AG10803 (cell line): ENCODE results near the gene KLHL3.

Experiments used
- DNase-seq: peaks from one replicate; pipeline ENCODE4 v3.0.0; 2010; ENCODE audit warnings: low read depth
- H3K4me3 ChIP-seq: 2 replicates; pipeline ENCODE4 v1.5.1; 2011; ENCODE audit warnings: mild to moderate bottlenecking, low read length, control low read depth
- CTCF ChIP-seq: conservative IDR thresholded peaks from 2 replicates; pipeline ENCODE4 v1.5.1; 2011; ENCODE audit warnings: mild to moderate bottlenecking, low read length, control low read depth, inconsistent platforms

Gene KLHL3

GRCh38 chr5:137718611-137719010, 17.3 kb downstream of the KLHL3 start:
- no peak for TF ChIP-seq CTCF
- H3K4me3 ChIP-seq: no peak overlapping the region
- DNase-seq: no peak

DNA sequence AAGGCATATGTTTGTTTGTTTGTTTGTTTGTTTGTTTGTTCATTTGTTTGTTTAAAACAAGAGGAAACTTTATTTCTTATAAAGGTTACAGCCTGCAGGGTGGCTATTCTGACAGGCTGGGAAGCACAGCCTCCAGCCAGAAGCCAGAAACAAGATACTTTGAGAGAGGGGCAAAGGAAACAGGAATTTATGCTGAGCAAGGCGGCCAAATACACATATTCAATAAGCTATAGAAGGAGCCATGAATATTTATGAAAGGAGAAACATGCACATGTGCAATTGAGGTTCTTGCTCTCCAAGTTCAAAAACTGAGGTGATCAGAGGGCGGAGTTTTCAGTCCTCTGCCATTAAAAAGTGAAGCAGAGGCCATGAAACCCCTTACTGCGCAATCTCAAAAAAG, 19.6 kb downstream of the KLHL3 start:
- no peak for TF ChIP-seq CTCF
- no peak overlapping the region for H3K4me3 ChIP-seq
- no peak for DNase-seq

- no peak for DNase-seq
- no peak for TF ChIP-seq CTCF
- H3K4me3 ChIP-seq: no peak overlapping the region
Observed at GRCh38 chr5:137715456-137715855, 20.4 kb downstream of the KLHL3 start.

DNA sequence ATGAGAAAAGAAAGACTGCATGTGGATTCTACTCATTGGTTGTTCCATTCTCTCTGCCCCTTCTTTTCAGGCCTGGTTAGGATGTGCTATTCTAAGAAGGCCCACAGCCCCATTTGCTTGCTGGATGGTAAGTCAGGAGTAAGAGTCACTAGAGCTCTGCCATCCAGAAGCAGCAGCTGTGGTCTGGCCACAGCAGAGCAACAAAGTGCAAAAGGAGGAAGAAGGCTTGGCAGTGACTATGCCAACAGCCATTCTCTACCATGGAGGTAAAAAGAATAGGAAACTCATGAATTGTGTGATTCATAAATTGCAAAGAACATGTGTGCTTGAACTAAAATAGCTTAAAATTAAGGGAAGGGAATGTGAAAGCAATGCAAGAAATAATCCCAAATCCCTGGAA, 20.9 kb downstream of the KLHL3 start:
- no peak for TF ChIP-seq CTCF
- H3K4me3 ChIP-seq: no peak overlapping the region
- no peak for DNase-seq

DNA sequence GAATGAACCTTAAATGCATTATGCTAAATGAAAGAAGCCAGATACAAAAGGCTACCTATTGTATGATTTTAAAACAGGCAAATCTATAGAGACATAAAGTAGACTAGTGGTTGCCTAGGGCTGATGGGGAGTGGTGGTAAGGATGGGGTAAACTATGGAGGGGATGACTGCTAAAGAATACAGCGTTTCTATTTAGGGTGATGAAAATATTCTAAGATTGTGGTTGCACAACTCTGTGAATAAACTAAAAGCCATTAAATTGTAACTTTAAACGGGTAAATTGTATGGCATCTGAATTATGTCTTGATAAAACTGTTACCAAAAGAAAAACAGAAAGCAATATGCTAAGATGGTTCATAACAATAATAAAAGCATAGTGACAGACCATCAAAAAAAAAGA, 21.4 kb downstream of the KLHL3 start:
- no peak overlapping the region for H3K4me3 ChIP-seq
- no peak for TF ChIP-seq CTCF
- DNase-seq: no peak

DNA sequence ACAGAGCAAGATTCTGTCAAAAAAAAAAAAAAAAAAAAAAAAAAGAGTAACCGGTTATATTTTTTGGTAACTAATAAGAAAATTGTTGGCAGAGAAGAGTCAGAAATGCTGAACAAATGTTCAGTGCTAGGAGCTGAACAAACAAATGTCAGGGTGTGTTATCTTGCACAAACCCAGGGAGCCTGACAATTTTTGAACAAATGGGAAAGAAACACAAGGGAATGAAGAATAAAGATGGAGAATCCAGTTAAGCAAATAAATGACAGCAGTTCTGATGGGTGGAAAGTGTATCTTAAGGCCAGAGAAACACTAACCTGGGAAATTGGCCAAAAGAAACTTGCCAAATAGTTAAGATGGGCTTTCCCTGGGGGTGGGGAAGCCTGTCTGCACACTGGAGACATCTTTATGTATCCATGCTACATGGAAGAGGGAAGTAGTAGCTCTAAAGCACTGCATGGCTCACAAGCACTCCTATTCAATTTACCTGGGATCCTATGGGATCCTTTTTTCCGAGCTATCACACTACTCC, 23.7 kb downstream of the KLHL3 start:
- no peak for TF ChIP-seq CTCF
- DNase-seq: no peak
- no peak overlapping the region for H3K4me3 ChIP-seq

DNA sequence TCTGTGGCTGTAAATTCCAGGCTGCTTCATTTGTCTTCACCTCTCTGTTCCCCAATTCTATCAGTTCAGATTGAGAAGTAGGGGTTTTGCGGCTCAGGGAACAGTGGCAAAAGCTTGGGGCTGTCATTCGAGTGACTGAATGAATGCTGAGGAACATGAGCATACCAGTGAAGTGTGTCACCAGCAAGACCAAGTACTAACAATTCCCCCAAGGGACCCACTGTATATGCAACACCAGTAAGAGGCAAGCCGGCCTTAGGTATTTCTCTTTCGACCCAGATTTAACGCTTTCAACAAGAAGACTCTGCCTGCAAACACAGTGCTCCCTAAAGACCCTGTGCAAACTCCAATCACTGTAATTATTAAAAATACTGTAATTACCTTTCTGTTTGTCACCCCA, 25.8 kb downstream of the KLHL3 start:
- DNase-seq: no peak
- H3K4me3 ChIP-seq: no peak overlapping the region
- TF ChIP-seq CTCF: no peak
